Liver (tissue), 3 donors: ENCODE measurements around the gene RGL1.

Source experiments
- GABPA ChIP-seq, 2 donors: IDR thresholded peaks in 1 of 2; conservative IDR thresholded peaks in 1 of 2; 2 replicates each; pipeline ENCODE4 v1.6.1; 2016; ENCODE audit warnings: antibody characterized with exemption in 2 of 2, mild to moderate bottlenecking in 1 of 2, moderate library complexity in 1 of 2
- HNF4A ChIP-seq, 2 donors: conservative IDR thresholded peaks; 2 replicates each; pipeline ENCODE4 v1.6.1; 2016; ENCODE audit warnings: antibody characterized with exemption in 2 of 2, mild to moderate bottlenecking in 2 of 2
- JUND ChIP-seq, 2 donors: IDR thresholded peaks; 2 replicates each; pipeline ENCODE4 v1.6.1; 2016; ENCODE audit warnings: antibody characterized with exemption in 2 of 2
- MAX ChIP-seq: IDR thresholded peaks from 2 replicates; pipeline ENCODE4 v1.6.1; 2016; ENCODE audit warnings: antibody characterized with exemption
- SP1 ChIP-seq: IDR thresholded peaks from 2 replicates; pipeline ENCODE4 v1.6.1; 2018; ENCODE audit warnings: antibody characterized with exemption, mild to moderate bottlenecking
- TAF1 ChIP-seq: conservative IDR thresholded peaks from 2 replicates; pipeline ENCODE4 v1.6.1; 2016; ENCODE audit warnings: antibody characterized with exemption, mild to moderate bottlenecking
- YY1 ChIP-seq: IDR thresholded peaks from 2 replicates; pipeline ENCODE4 v1.6.1; 2016; ENCODE audit warnings: antibody characterized with exemption, mild to moderate bottlenecking
- TF ChIP-seq, protein P1 (sequence below): fragments of 150-350 bp; IDR thresholded peaks from 2 replicates; pipeline ENCODE4 v1.5.1; 2017; ENCODE audit warnings: improper control_type of control experiment, low read depth, low read length; ENCODE audit not compliant: missing input control
- TF ChIP-seq, protein P2 (sequence below): IDR thresholded peaks from 2 replicates; pipeline ENCODE4 v1.6.1; 2016; ENCODE audit warnings: antibody characterized with exemption, mild to moderate bottlenecking
- TF ChIP-seq, protein P3 (sequence below): IDR thresholded peaks from 2 replicates; pipeline ENCODE4 v1.6.1; 2016; ENCODE audit warnings: antibody characterized with exemption
- donor health status: healthy.
- donor health status: healthy.

GRCh38 chr1:183887826-183888819, 83.2 kb downstream of the RGL1 start:
- TF ChIP-seq SP1 (no peak), YY1 (no peak), MAX (no peak), JUND (IDR thresholded peaks at IDR 0.05) (no peak), HNF4A (conservative IDR thresholded peaks at IDR 0.05) (no peak), TAF1 (no peak), GABPA (IDR thresholded peaks at IDR 0.05 in 1 of 2, conservative IDR thresholded peaks at IDR 0.05 in 1 of 2) (no peak)
- TF ChIP-seq, protein P1, sequence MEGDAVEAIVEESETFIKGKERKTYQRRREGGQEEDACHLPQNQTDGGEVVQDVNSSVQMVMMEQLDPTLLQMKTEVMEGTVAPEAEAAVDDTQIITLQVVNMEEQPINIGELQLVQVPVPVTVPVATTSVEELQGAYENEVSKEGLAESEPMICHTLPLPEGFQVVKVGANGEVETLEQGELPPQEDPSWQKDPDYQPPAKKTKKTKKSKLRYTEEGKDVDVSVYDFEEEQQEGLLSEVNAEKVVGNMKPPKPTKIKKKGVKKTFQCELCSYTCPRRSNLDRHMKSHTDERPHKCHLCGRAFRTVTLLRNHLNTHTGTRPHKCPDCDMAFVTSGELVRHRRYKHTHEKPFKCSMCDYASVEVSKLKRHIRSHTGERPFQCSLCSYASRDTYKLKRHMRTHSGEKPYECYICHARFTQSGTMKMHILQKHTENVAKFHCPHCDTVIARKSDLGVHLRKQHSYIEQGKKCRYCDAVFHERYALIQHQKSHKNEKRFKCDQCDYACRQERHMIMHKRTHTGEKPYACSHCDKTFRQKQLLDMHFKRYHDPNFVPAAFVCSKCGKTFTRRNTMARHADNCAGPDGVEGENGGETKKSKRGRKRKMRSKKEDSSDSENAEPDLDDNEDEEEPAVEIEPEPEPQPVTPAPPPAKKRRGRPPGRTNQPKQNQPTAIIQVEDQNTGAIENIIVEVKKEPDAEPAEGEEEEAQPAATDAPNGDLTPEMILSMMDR, result no peak
- TF ChIP-seq, protein P2, sequence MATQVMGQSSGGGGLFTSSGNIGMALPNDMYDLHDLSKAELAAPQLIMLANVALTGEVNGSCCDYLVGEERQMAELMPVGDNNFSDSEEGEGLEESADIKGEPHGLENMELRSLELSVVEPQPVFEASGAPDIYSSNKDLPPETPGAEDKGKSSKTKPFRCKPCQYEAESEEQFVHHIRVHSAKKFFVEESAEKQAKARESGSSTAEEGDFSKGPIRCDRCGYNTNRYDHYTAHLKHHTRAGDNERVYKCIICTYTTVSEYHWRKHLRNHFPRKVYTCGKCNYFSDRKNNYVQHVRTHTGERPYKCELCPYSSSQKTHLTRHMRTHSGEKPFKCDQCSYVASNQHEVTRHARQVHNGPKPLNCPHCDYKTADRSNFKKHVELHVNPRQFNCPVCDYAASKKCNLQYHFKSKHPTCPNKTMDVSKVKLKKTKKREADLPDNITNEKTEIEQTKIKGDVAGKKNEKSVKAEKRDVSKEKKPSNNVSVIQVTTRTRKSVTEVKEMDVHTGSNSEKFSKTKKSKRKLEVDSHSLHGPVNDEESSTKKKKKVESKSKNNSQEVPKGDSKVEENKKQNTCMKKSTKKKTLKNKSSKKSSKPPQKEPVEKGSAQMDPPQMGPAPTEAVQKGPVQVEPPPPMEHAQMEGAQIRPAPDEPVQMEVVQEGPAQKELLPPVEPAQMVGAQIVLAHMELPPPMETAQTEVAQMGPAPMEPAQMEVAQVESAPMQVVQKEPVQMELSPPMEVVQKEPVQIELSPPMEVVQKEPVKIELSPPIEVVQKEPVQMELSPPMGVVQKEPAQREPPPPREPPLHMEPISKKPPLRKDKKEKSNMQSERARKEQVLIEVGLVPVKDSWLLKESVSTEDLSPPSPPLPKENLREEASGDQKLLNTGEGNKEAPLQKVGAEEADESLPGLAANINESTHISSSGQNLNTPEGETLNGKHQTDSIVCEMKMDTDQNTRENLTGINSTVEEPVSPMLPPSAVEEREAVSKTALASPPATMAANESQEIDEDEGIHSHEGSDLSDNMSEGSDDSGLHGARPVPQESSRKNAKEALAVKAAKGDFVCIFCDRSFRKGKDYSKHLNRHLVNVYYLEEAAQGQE, result no peak
- TF ChIP-seq, protein P3, sequence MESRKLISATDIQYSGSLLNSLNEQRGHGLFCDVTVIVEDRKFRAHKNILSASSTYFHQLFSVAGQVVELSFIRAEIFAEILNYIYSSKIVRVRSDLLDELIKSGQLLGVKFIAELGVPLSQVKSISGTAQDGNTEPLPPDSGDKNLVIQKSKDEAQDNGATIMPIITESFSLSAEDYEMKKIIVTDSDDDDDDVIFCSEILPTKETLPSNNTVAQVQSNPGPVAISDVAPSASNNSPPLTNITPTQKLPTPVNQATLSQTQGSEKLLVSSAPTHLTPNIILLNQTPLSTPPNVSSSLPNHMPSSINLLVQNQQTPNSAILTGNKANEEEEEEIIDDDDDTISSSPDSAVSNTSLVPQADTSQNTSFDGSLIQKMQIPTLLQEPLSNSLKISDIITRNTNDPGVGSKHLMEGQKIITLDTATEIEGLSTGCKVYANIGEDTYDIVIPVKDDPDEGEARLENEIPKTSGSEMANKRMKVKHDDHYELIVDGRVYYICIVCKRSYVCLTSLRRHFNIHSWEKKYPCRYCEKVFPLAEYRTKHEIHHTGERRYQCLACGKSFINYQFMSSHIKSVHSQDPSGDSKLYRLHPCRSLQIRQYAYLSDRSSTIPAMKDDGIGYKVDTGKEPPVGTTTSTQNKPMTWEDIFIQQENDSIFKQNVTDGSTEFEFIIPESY, result no peak
